Gastrocnemius medialis (tissue), 4 donors: ENCODE results near the gene RNASEH2A. TPM values are rescaled to one million over a fixed set of nuclear protein-coding genes. Genes with fewer than 3 reads are reported as not detected.

Source experiments
- ATAC-seq, 2 donors: fragments of 150-250 bp; one replicate each; pipeline ENCODE4 v1.9.1; 2016
- DNase-seq, 2 donors: peaks; one replicate each; pipeline ENCODE4 v3.0.0-alpha.2; 2019
- H3K27ac ChIP-seq, 4 donors: fragments of 200-600 bp; sonication (generic); 1 replicate in 1 of 4; 2 replicates in 3 of 4; pipeline ENCODE4 v1.5.1; 2016 to 2018; ENCODE audit warnings: mild to moderate bottlenecking in 2 of 4, moderate library complexity in 1 of 4
- H3K27me3 ChIP-seq, 3 donors: fragments of 200-600 bp; sonication (generic) in 2 of 3; 1 replicate in 1 of 3; 2 replicates in 2 of 3; pipeline versions ENCODE4 v1.5.1 to v1.6.0; 2016 to 2019; ENCODE audit warnings: mild to moderate bottlenecking in 1 of 3, moderate library complexity in 1 of 3
- H3K36me3 ChIP-seq, 2 donors: fragments of 200-600 bp; sonication (generic) in 1 of 2; one replicate each; pipeline ENCODE4 v1.5.1; 2017 to 2018
- H3K4me1 ChIP-seq, 2 donors: fragments of 200-600 bp; sonication (generic) in 1 of 2; one replicate each; pipeline ENCODE4 v1.5.1; 2016 to 2017; ENCODE audit warnings: mild to moderate bottlenecking in 2 of 2
- H3K4me3 ChIP-seq, 4 donors: fragments of 200-600 bp; sonication (generic) in 3 of 4; 1 replicate in 1 of 4; 2 replicates in 3 of 4; pipeline ENCODE4 v1.5.1; 2016 to 2019; ENCODE audit warnings: mild to moderate bottlenecking in 2 of 4
- H3K9me3 ChIP-seq, 3 donors: fragments of 200-600 bp; sonication (generic) in 2 of 3; 1 replicate in 1 of 3; 2 replicates in 2 of 3; pipeline ENCODE4 v1.5.1; 2016 to 2019
- CTCF ChIP-seq, 5 experiments: fragments of 450-650 bp in 3 of 5; fragments of 200-600 bp in 2 of 5; sonication (generic) in 2 of 5; IDR thresholded peaks in 4 of 5; conservative IDR thresholded peaks in 1 of 5; 1 replicate in 4 of 5; 2 replicates in 1 of 5; pipeline ENCODE4 v1.5.1; 2016 to 2019; ENCODE audit warnings: antibody characterized with exemption in 5 of 5, mild to moderate bottlenecking in 3 of 5, moderate library complexity in 3 of 5
- POLR2A ChIP-seq, 2 donors: fragments of 450-650 bp; IDR thresholded peaks; one replicate each; pipeline ENCODE4 v1.6.1; 2017; ENCODE audit warnings: antibody characterized with exemption in 2 of 2, mild to moderate bottlenecking in 2 of 2, moderate library complexity in 2 of 2
- in situ Hi-C, 4 donors: fragments of 200-750 bp; cut with MboI; loops; one replicate each; pipeline versions ENCODE4 v1.15.0 to v1.8.0; 2017; ENCODE audit warnings: low sequenced_read_pairs in 4 of 4
- intact Hi-C: fragments of 100-400 bp; cut with DNase I; formaldehyde crosslinking; loops from one replicate; pipeline ENCODE4 v1.15.1; 2023; ENCODE audit warnings: low total_unique reads
- total RNA-seq, 4 donors: library from RNA; depleted of rRNA; stranded (reverse); fragments of >200 nt; gene quantifications; one replicate each; pipeline versions ENCODE4 v1.1.0 to v1.2.3, GENCODE V29; 2016

RNASEH2A gene
- total RNA-seq, result 1 to 10 TPM; 1.0 to 3.9 (median 2.4) TPM

DNA sequence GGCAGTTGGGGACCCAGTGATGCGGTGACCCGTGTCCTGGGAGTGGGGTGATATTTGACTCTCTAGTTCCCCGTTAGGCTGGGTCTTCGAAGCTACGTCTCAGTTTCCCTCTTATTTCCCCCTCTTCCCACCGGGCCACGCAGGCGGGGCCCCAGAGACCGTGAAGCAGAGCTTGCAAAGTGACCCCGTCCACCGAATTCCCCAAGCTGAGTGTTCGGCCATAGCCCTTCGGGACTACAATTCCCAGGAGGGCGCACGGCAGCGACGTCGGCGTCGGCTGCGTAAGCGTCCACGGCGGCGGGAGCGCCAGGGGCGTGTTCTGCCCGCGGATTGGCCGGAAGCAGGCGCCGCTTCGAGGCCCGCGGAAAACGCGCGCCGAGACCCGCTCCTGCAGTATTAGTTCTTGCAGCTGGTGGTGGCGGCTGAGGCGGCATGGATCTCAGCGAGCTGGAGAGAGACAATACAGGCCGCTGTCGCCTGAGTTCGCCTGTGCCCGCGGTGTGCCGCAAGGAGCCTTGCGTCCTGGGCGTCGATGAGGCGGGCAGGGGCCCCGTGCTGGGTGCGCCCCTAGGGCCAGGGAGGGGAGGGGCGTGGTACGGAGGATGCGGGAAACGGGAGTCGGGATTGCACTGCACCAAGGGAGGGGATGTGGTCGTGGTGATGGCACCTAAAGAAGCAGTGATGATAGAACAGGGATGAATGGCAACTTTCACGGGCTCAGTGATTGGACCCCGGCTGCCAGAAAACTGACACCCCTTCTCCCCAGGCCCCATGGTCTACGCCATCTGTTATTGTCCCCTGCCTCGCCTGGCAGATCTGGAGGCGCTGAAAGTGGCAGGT lies at the start of gene RNASEH2A:
Gene RNASEH2A (plus strand): TSS at position 343 of the 840 bp plus-strand sequence. CDS start 90 bp downstream, at position 433.
- intact Hi-C loops, result loop anchor here (2.0 kb wide), 1 partner anchor 40 kb away; no protein-coding TSS in a partner anchor
- H3K27ac ChIP-seq, result peak within 1 kb of the TSS; percentile 63 to 79 (median 74)
- no peaks in the 10 kb centered on the region for H3K9me3 ChIP-seq
- ATAC-seq (peak; percentile 72 to 73), DNase-seq (peak; percentile 79 to 84)
- TF ChIP-seq POLR2A (IDR thresholded peaks at IDR 0.05), result no peak
- peak in 2 of 5 experiments; percentile 24 to 25 for TF ChIP-seq CTCF (IDR thresholded peaks at IDR 0.05 in 4 of 5, conservative IDR thresholded peaks at IDR 0.05 in 1 of 5)
- H3K27me3 ChIP-seq, result no peaks in the 10 kb centered on the region
- in situ Hi-C loops, result no loop called here
- H3K36me3 ChIP-seq, result peaks cover 0 to 4% of the 10 kb centered on the region in 2 donors
- peaks cover 15 to 16% of the 10 kb centered on the region in 2 donors for H3K4me1 ChIP-seq
- peak within 1 kb of the TSS; percentile 68 to 75 (median 70) for H3K4me3 ChIP-seq

- DNase-seq (peak in 1 of 2 donors; percentile 70), ATAC-seq (peak; percentile 60 to 83)
- Histone ChIP-seq H3K9me3 (no peaks in the 10 kb centered on the region), H3K4me3 (peak overlapping the region; percentile 24 to 53 (median 46)), H3K27me3 (peaks cover 0 to 4% (median 0%) of the 10 kb centered on the region in 3 donors), H3K36me3 (no peaks in the 10 kb centered on the region), H3K4me1 (peaks cover 8% of the 10 kb centered on the region in 2 donors), H3K27ac (peak overlapping the region in 3 of 4 donors; percentile 11 to 58 (median 57))
- TF ChIP-seq CTCF (IDR thresholded peaks at IDR 0.05 in 4 of 5, conservative IDR thresholded peaks at IDR 0.05 in 1 of 5) (peak; percentile 78 to 92 (median 83)), POLR2A (IDR thresholded peaks at IDR 0.05) (no peak)
- intact Hi-C loops (loop anchor here (5.0 kb wide), 1 partner anchor 45 kb away; no protein-coding TSS in a partner anchor), in situ Hi-C loops (loop anchor here in 1 of 4 donors (5.0 kb wide), 1 partner anchor 90 kb away; no protein-coding TSS in a partner anchor)
These were observed 48.7 kb upstream of the RNASEH2A start for GRCh38 chr19:12757544-12758274.

GRCh38 chr19:12759686-12760085 lies 46.7 kb upstream of the RNASEH2A start:
- Histone ChIP-seq H3K4me3 (no peak overlapping the region), H3K27ac (no peak overlapping the region), H3K36me3 (no peaks in the 10 kb centered on the region), H3K9me3 (no peaks in the 10 kb centered on the region), H3K27me3 (no peaks in the 10 kb centered on the region), H3K4me1 (peaks cover 8% of the 10 kb centered on the region in 2 donors)
- in situ Hi-C loops, result loop anchor here (5.0 to 10.0 kb wide), 3 partner anchors 38 to 88 kb away; no protein-coding TSS in a partner anchor
- DNase-seq, result no peak
- TF ChIP-seq CTCF (IDR thresholded peaks at IDR 0.05 in 4 of 5, conservative IDR thresholded peaks at IDR 0.05 in 1 of 5) (no peak), POLR2A (IDR thresholded peaks at IDR 0.05) (no peak)
- no peak for ATAC-seq
- intact Hi-C loops, result loop anchor here (1.0 to 5.0 kb wide), 2 partner anchors 47 to 88 kb away; no protein-coding TSS in a partner anchor

- Histone ChIP-seq H3K4me3 (no peak overlapping the region), H3K9me3 (no peaks in the 10 kb centered on the region), H3K36me3 (no peaks in the 10 kb centered on the region), H3K4me1 (peaks cover 0 to 3% of the 10 kb centered on the region in 2 donors), H3K27me3 (no peaks in the 10 kb centered on the region), H3K27ac (peak overlapping the region in 2 of 4 donors; percentile 39 to 52)
- ATAC-seq (no peak), DNase-seq (no peak)
- TF ChIP-seq CTCF (IDR thresholded peaks at IDR 0.05 in 4 of 5, conservative IDR thresholded peaks at IDR 0.05 in 1 of 5), result no peak
- TF ChIP-seq POLR2A (IDR thresholded peaks at IDR 0.05), result no peak
- intact Hi-C loops, result no loop called here
- in situ Hi-C loops, result loop anchor here (5.0 to 10.0 kb wide), 2 partner anchors 34 to 82 kb away; no protein-coding TSS in a partner anchor
These were observed 43.3 kb upstream of the RNASEH2A start for GRCh38 chr19:12763100-12763499.
